Prostate gland (tissue), 2 donors: ENCODE data around the gene CYTH2. TPM values are rescaled to one million over a fixed set of nuclear protein-coding genes. Genes with fewer than 3 reads are reported as not detected.
A peak's percentile ranks its signal among the peaks of the same experiment; 100 is the strongest.

ENCODE experiments used
- DNase-seq: peaks from one replicate; pipeline ENCODE4 v3.0.0-alpha.2; 2019; ENCODE audit warnings: low spot score
- H3K27ac ChIP-seq, 2 donors: fragments of 200-600 bp; sonication (generic); 2 replicates each; pipeline ENCODE4 v1.5.1; 2017 to 2019
- H3K27me3 ChIP-seq: fragments of 200-600 bp; sonication (generic); replicated peaks from 2 replicates; pipeline ENCODE4 v1.5.1; 2019; ENCODE audit not compliant: insufficient read depth
- H3K36me3 ChIP-seq, 2 donors: fragments of 200-600 bp; sonication (generic); 1 replicate in 1 of 2; 2 replicates in 1 of 2; pipeline versions ENCODE4 v1.5.1 to v1.8.1; 2017 to 2019
- H3K4me1 ChIP-seq: fragments of 200-600 bp; sonication (generic); replicated peaks from 2 replicates; pipeline ENCODE4 v1.5.1; 2019
- H3K4me3 ChIP-seq, 2 donors: fragments of 200-600 bp; sonication (generic); 2 replicates each; pipeline ENCODE4 v1.5.1; 2017 to 2019
- H3K9me3 ChIP-seq: fragments of 200-600 bp; sonication (generic); 2 replicates; pipeline ENCODE4 v1.5.1; 2017
- POLR2A ChIP-seq: fragments of 450-650 bp; IDR thresholded peaks from one replicate; pipeline ENCODE4 v1.6.1; 2016; ENCODE audit warnings: antibody characterized with exemption, mild to moderate bottlenecking
- POLR2AphosphoS5 ChIP-seq: sonication (generic); formaldehyde crosslinking; IDR thresholded peaks from one replicate; pipeline ENCODE4 v1.6.1; 2017; ENCODE audit warnings: antibody characterized with exemption
- WGBS: methylation state at CpG from one replicate; pipeline ENCODE4 v1.1.5; 2018; 5-methylcytosine and 5-hydroxymethylcytosine counted together
- intact Hi-C: fragments of 100-400 bp; cut with DNase I; formaldehyde crosslinking; loops from one replicate; pipeline ENCODE4 v1.14.2; 2022
- total RNA-seq, 2 donors: library from RNA; depleted of rRNA; stranded (reverse); fragments of >200 nt; gene quantifications; one replicate each; pipeline ENCODE4 v1.1.0, GENCODE V29; 2016
- TF ChIP-seq, protein P1 (sequence below), 4 experiments: fragments of 200-600 bp in 2 of 4; fragments of 450-650 bp in 2 of 4; sonication (generic) in 2 of 4; IDR thresholded peaks; 1 replicate in 3 of 4; 2 replicates in 1 of 4; pipeline ENCODE4 v1.5.1; 2016 to 2019; ENCODE audit warnings: antibody characterized with exemption in 4 of 4, mild to moderate bottlenecking in 2 of 4, moderate library complexity in 2 of 4

CYTH2 gene
- total RNA-seq, 2 donors from 2014 or later = 50.6 to 97.1 TPM

DNA sequence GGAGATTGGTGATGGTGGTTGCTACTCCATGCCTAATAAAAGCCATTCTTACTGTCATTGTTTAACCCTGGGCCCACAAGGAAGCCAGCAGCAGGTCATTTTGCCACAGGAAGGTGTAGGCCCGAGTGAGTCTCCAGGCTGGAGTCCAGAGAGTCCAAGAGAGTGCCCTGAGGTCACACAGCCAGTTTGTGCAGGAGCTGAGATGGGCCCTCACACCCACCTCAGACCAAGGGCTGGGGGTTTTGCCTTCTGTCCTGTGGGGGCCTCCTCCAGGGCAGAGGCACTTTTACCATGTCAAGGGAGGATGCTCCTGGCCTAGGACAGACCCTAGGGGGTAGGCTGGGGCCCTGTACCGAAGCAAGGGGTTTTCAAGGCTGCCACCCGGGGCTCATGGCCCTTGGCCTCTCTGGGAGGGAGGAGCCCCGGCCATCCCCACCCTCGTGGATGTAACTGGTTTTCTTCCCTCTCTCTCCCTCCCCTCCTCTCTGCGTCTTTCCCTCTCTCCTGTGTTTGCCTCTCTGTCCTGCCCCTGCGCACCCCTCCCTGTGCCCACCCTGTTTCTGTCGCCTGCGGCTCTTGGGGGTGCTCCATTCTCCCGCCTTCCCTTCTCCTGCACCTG, 8.0 kb downstream of the CYTH2 start:
- Histone ChIP-seq H3K27ac (no peak overlapping the region), H3K36me3 (peaks cover 11 to 29% of the 10 kb centered on the region in 2 donors), H3K4me3 (no peak overlapping the region), H3K9me3 (no peaks in the 10 kb centered on the region), H3K27me3 (no peaks in the 10 kb centered on the region), H3K4me1 (no peaks in the 10 kb centered on the region)
- intact Hi-C loops = no loop called here
- no peak for DNase-seq
- 75% methylated on average over 10 of the region's 10 CpGs for WGBS
- TF ChIP-seq POLR2AphosphoS5 (no peak), POLR2A (no peak)
- TF ChIP-seq, protein P1, sequence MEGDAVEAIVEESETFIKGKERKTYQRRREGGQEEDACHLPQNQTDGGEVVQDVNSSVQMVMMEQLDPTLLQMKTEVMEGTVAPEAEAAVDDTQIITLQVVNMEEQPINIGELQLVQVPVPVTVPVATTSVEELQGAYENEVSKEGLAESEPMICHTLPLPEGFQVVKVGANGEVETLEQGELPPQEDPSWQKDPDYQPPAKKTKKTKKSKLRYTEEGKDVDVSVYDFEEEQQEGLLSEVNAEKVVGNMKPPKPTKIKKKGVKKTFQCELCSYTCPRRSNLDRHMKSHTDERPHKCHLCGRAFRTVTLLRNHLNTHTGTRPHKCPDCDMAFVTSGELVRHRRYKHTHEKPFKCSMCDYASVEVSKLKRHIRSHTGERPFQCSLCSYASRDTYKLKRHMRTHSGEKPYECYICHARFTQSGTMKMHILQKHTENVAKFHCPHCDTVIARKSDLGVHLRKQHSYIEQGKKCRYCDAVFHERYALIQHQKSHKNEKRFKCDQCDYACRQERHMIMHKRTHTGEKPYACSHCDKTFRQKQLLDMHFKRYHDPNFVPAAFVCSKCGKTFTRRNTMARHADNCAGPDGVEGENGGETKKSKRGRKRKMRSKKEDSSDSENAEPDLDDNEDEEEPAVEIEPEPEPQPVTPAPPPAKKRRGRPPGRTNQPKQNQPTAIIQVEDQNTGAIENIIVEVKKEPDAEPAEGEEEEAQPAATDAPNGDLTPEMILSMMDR (IDR thresholded peaks at IDR 0.05) = no peak

DNA sequence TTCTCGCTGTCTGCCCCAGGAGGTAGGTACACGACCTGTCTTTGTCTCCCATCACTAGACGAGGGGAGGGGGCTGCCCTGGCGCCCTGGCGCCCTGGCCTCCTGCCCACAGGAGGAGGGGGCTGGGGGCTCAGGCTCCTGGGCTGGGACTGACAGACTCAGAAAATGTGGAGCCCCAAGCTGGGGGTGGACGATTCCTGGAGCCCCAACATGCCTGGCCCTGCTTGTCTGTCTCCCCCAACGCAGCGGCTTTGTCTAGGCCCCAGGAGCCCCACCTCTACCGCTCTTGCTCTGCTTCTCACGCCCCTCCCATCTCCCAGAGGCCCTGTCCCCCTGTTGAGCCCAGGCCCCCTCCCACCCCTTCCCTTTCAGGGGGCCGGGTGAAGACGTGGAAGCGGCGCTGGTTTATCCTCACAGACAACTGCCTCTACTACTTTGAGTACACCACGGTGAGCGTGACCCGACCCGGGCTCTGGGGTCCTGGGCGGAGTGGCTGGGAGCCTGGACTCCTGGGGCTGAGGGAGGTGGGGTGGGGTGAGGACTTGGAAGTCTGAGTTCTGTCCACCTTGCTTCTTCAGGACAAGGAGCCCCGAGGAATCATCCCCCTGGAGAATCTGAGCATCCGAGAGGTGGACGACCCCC, 8.6 kb downstream of the CYTH2 start:
- WGBS = 74% methylated on average over 22 of the region's 22 CpGs
- H3K9me3 ChIP-seq = no peaks in the 10 kb centered on the region
- no peak for DNase-seq
- intact Hi-C loops = no loop called here
- no peak for TF ChIP-seq POLR2AphosphoS5
- TF ChIP-seq POLR2A = no peak
- TF ChIP-seq, protein P1 (IDR thresholded peaks at IDR 0.05) = no peak
- H3K4me3 ChIP-seq = no peak overlapping the region
- H3K27me3 ChIP-seq = no peaks in the 10 kb centered on the region
- H3K4me1 ChIP-seq = no peaks in the 10 kb centered on the region
- H3K27ac ChIP-seq = no peak overlapping the region
- H3K36me3 ChIP-seq = peaks cover 11 to 24% of the 10 kb centered on the region in 2 donors

DNA sequence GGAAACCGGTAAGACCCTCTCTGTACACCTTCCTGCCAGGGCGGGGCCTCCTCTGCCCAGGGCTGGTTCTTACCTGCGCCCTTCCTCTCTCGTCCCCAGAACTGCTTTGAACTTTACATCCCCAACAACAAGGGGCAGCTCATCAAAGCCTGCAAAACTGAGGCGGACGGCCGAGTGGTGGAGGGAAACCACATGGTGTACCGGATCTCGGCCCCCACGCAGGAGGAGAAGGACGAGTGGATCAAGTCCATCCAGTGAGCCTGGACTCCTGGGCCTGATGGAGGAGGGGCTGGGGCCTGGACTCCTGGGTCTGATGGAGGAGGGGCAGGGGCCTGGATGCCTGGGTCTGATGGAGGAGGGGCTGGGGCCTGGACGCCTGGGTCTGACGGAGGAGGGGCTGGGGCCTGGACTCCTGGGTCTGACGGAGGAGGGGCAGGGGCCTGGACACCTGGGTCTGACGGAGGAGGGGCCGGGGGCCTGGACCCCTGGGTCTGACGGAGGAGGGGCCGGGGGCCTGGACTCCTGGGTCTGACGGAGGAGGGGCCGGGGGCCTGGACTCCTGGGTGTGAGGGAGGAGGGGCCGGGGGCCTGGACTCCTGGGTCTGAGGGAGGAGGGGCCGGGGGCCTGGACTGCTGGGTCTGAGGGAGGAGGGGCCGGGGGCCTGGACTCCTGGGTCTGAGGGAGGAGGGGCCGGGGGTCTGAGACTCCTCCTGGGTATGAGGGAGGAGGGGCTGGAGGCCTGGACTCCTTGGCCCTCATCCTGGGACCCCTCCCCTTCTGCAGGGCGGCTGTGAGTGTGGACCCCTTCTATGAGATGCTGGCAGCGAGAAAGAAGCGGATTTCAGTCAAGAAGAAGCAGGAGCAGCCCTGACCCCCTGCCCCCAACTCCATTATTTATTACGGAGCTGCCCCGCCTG, 9.4 kb downstream of the CYTH2 start:
- Histone ChIP-seq H3K4me3 (no peak overlapping the region), H3K27ac (no peak overlapping the region), H3K9me3 (no peaks in the 10 kb centered on the region), H3K27me3 (no peaks in the 10 kb centered on the region), H3K4me1 (no peaks in the 10 kb centered on the region), H3K36me3 (peaks cover 11 to 24% of the 10 kb centered on the region in 2 donors)
- no peak for DNase-seq
- TF ChIP-seq POLR2AphosphoS5 (no peak), POLR2A (no peak)
- TF ChIP-seq, protein P1 (IDR thresholded peaks at IDR 0.05) = no peak
- intact Hi-C loops = no loop called here
- WGBS = 72% methylated on average over 29 of the region's 29 CpGs

DNA sequence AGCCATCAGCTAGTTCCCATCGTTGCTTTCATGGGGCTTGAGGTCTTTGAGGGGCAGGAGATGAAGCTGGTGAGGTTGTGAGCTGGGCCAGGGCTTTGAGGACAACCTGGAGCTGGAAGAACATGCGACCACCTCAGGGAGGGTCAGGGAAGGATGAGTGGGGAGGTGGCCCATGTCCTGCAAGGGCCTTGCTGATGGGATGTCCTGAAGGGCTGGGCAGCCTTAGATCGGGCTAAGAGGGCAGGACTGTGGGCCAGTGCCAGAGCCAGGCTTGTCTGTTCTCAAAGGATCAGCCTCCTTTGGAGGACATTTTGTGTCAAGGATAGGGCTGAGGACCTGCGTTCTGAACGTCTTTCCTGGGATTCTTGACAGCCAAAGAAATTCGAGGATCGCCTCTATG, 10.5 kb downstream of the CYTH2 start:
- no peak for DNase-seq
- TF ChIP-seq POLR2A = no peak
- TF ChIP-seq, protein P1 (IDR thresholded peaks at IDR 0.05) = no peak
- TF ChIP-seq POLR2AphosphoS5 = no peak
- H3K27ac ChIP-seq = peak overlapping the region; percentile 87 to 91
- H3K4me3 ChIP-seq = peak overlapping the region in 1 of 2 donors; percentile 49
- no peaks in the 10 kb centered on the region for H3K9me3 ChIP-seq
- no peaks in the 10 kb centered on the region for H3K4me1 ChIP-seq
- H3K27me3 ChIP-seq = no peaks in the 10 kb centered on the region
- peaks cover 2 to 13% of the 10 kb centered on the region in 2 donors for H3K36me3 ChIP-seq
- WGBS = 70% methylated on average over 7 of the region's 7 CpGs
- intact Hi-C loops = no loop called here
